Stomach (tissue), 4 donors: ENCODE data around the gene TCF7.

Source experiments
- CTCF ChIP-seq, 7 experiments: fragments of 450-650 bp in 4 of 7; fragments of 200-600 bp in 3 of 7; sonication (generic) in 3 of 7; IDR thresholded peaks; one replicate each; pipeline ENCODE4 v1.5.1; 2016 to 2019; ENCODE audit warnings: antibody characterized with exemption in 7 of 7, control low read depth in 2 of 7, mild to moderate bottlenecking in 1 of 7
- EP300 ChIP-seq: sonication (generic); formaldehyde crosslinking; IDR thresholded peaks from one replicate; pipeline ENCODE4 v1.6.1; 2017; ENCODE audit warnings: antibody characterized with exemption
- POLR2A ChIP-seq, 4 donors: fragments of 450-650 bp; IDR thresholded peaks; one replicate each; pipeline ENCODE4 v1.6.1; 2016; ENCODE audit warnings: antibody characterized with exemption in 4 of 4, control low read depth in 2 of 4, mild to moderate bottlenecking in 1 of 4, moderate library complexity in 1 of 4
- POLR2AphosphoS5 ChIP-seq, 3 donors: sonication (generic); formaldehyde crosslinking; IDR thresholded peaks; one replicate each; pipeline ENCODE4 v1.6.1; 2016; ENCODE audit warnings: antibody characterized with exemption in 3 of 3

- TF ChIP-seq CTCF (IDR thresholded peaks at IDR 0.05) (no peak), EP300 (no peak), POLR2AphosphoS5 (IDR thresholded peaks at IDR 0.05) (peak in 1 of 3 donors; percentile 43), POLR2A (IDR thresholded peaks at IDR 0.05) (no peak)
Measured at GRCh38 chr5:134092875-134093274, 21.6 kb upstream of the TCF7 start.
